Body of pancreas (tissue), 4 donors: Measurements from ENCODE around the gene ADORA2B.

Experiments used
- POLR2A ChIP-seq, 3 donors: fragments of 450-650 bp; IDR thresholded peaks; one replicate each; pipeline ENCODE4 v1.6.1; 2016; ENCODE audit warnings: antibody characterized with exemption in 3 of 3, mild to moderate bottlenecking in 2 of 3
- TF ChIP-seq, protein P1 (sequence below), 7 experiments: fragments of 450-650 bp in 4 of 7; fragments of 200-600 bp in 3 of 7; sonication (generic) in 3 of 7; IDR thresholded peaks; one replicate each; pipeline ENCODE4 v1.5.1; 2016 to 2019; ENCODE audit warnings: antibody characterized with exemption in 7 of 7

GRCh38 chr17:15952048-15952532 lies 7.2 kb downstream of the ADORA2B start:
- TF ChIP-seq POLR2A (IDR thresholded peaks at IDR 0.05) = no peak
- TF ChIP-seq, protein P1, sequence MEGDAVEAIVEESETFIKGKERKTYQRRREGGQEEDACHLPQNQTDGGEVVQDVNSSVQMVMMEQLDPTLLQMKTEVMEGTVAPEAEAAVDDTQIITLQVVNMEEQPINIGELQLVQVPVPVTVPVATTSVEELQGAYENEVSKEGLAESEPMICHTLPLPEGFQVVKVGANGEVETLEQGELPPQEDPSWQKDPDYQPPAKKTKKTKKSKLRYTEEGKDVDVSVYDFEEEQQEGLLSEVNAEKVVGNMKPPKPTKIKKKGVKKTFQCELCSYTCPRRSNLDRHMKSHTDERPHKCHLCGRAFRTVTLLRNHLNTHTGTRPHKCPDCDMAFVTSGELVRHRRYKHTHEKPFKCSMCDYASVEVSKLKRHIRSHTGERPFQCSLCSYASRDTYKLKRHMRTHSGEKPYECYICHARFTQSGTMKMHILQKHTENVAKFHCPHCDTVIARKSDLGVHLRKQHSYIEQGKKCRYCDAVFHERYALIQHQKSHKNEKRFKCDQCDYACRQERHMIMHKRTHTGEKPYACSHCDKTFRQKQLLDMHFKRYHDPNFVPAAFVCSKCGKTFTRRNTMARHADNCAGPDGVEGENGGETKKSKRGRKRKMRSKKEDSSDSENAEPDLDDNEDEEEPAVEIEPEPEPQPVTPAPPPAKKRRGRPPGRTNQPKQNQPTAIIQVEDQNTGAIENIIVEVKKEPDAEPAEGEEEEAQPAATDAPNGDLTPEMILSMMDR (IDR thresholded peaks at IDR 0.05) = no peak
